Activated naive CD8-positive, alpha-beta T cell treated with anti-CD3 and anti-CD28 coated beads, Interleukin-2, amount 50 U/mL, for 24 hours (primary cell): ENCODE measurements around the gene HARBI1.

Experiments used
- ATAC-seq: fragments of 150-1000 bp; cut with Tn5 transposase; one replicate; pipeline ENCODE4 v1.10.0; 2021
- DNase-seq: peaks from one replicate; pipeline ENCODE4 v3.0.0; 2021
- H3K27ac Mint-ChIP-seq: one replicate; pipeline ENCODE4 v1.8.0; 2021; ENCODE audit warnings: mild to moderate bottlenecking, mixed read lengths
- H3K27me3 Mint-ChIP-seq: one replicate; pipeline ENCODE4 v1.8.0; 2021; ENCODE audit warnings: mixed read lengths
- H3K36me3 Mint-ChIP-seq: one replicate; pipeline ENCODE4 v1.8.0; 2021; ENCODE audit warnings: low read depth, mixed read lengths
- H3K4me1 Mint-ChIP-seq: one replicate; pipeline ENCODE4 v1.8.0; 2021; ENCODE audit warnings: mixed read lengths
- H3K4me3 Mint-ChIP-seq: one replicate; pipeline ENCODE4 v1.8.0; 2021; ENCODE audit warnings: mild to moderate bottlenecking, moderate library complexity, mixed read lengths
- H3K9me3 Mint-ChIP-seq: one replicate; pipeline ENCODE4 v1.8.0; 2021; ENCODE audit warnings: mixed read lengths

HARBI1 gene

DNA sequence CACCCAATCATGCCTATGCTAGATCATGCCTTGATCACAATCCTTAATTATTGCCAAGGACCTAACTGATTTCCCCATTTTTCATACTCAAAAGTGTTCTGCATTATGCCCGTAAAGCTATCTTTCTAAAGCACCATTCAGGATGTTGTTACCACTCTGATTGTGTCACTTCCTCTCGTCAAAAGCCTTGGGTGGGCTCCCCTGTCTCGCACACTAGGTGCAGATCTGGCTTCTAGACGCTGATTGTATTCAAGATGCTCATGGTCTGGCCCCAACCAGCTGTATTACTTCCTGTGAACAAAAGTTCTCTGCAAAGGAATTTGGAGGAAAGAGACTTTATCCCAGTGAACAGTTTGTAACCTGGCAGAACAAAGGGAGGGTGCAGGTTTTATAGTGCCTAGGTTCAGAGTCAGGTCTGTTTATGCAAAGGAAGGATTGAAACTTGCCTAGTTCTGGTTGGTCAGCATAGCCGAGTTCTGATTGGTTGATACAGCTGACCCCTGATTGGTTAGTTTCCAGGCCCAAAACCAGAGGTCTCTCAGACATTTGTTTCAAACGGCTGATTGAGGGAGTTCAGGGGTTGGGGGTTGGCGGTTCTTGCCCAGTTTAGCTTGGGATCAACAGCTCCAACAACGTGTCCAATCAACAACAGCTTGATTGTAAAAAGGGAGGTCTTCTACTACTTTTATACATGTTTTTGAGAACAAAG is 25.8 kb upstream of the HARBI1 start:
- Mint-ChIP-seq H3K27ac (no peak overlapping the region), H3K4me1 (peaks cover 10% of the 10 kb centered on the region), H3K9me3 (no peaks in the 10 kb centered on the region), H3K36me3 (peaks cover 24% of the 10 kb centered on the region), H3K27me3 (no peaks in the 10 kb centered on the region), H3K4me3 (no peak overlapping the region)
- ATAC-seq (no peak), DNase-seq (no peak)

DNA sequence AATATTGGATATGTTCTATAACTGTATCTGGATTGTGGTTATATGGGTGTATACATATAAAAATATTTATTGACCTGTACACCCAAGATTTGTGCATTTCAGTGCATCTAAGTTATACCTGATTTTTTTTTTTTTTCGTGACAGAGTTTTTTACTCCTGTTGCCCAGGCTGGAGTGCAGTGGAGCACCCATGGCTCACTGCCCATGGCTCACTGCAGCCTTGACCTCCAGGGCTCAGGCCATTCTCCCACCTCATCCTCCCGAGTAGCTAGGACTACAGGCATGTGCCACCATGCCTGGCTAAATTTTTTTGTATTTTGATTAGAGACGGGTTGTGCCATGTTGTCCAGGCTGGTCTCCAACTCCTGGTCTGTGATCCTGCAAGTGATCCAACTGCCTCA is 24.6 kb upstream of the HARBI1 start:
- Mint-ChIP-seq H3K27me3 (no peaks in the 10 kb centered on the region), H3K9me3 (no peaks in the 10 kb centered on the region), H3K27ac (no peak overlapping the region), H3K36me3 (peaks cover 24% of the 10 kb centered on the region), H3K4me3 (no peak overlapping the region), H3K4me1 (peaks cover 10% of the 10 kb centered on the region)
- ATAC-seq (no peak), DNase-seq (no peak)

GRCh38 chr11:46640036-46640788 is 23.2 kb upstream of the HARBI1 start:
- ATAC-seq, result no peak
- DNase-seq, result no peak
- Mint-ChIP-seq H3K4me3 (no peak overlapping the region), H3K27me3 (no peaks in the 10 kb centered on the region), H3K36me3 (peaks cover 20% of the 10 kb centered on the region), H3K9me3 (no peaks in the 10 kb centered on the region), H3K27ac (no peak overlapping the region), H3K4me1 (peaks cover 10% of the 10 kb centered on the region)

DNA sequence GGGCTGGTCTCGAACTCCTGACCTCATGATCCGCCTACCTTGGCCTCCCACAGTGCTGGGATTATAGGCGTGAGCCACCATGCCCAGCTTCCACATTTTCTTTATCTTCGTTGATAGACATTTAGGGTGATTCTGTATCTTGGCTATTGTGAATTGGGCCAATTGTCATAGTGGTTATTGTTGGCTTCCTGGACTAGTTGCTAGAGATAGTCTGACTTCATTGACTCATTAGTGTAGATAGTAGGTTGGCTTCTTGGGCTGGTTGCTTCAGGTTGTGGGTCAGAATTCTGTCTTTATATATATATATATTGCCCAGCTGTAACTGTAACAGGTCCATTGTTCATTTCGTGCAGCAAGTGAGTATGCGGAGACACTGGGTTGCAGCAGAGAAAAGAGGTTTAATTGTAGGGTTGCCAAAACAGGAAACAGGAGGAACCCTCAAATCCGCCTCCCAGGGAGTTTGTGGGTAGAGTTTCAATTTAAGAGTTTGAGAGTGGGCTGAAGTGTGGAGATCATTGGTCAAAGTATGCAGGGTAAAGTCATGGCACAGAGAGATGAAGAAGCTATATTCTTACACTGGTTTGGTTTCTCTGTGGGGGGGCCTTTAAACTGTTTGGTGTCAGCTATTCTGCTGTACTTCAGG is 22.3 kb upstream of the HARBI1 start:
- Mint-ChIP-seq H3K9me3 (no peaks in the 10 kb centered on the region), H3K36me3 (peaks cover 16% of the 10 kb centered on the region), H3K27ac (no peak overlapping the region), H3K27me3 (no peaks in the 10 kb centered on the region), H3K4me3 (no peak overlapping the region), H3K4me1 (peaks cover 10% of the 10 kb centered on the region)
- DNase-seq, result no peak
- ATAC-seq, result no peak

GRCh38 chr11:46637546-46637945 is 20.5 kb upstream of the HARBI1 start:
- no peak for ATAC-seq
- Mint-ChIP-seq H3K27me3 (no peaks in the 10 kb centered on the region), H3K4me1 (peaks cover 11% of the 10 kb centered on the region), H3K27ac (no peak overlapping the region), H3K4me3 (no peak overlapping the region), H3K36me3 (peaks cover 13% of the 10 kb centered on the region), H3K9me3 (no peaks in the 10 kb centered on the region)
- DNase-seq, result no peak

- peaks cover 7% of the 10 kb centered on the region for H3K4me1 Mint-ChIP-seq
- no peak overlapping the region for H3K27ac Mint-ChIP-seq
- no peaks in the 10 kb centered on the region for H3K27me3 Mint-ChIP-seq
- peaks cover 18% of the 10 kb centered on the region for H3K36me3 Mint-ChIP-seq
- H3K4me3 Mint-ChIP-seq, result no peak overlapping the region
- DNase-seq (no peak), ATAC-seq (no peak)
- H3K9me3 Mint-ChIP-seq, result no peaks in the 10 kb centered on the region
These were observed 18.6 kb upstream of the HARBI1 start for GRCh38 chr11:46635557-46636139.

- H3K4me3 Mint-ChIP-seq, result no peak overlapping the region
- peaks cover 17% of the 10 kb centered on the region for H3K36me3 Mint-ChIP-seq
- DNase-seq (no peak), ATAC-seq (no peak)
- no peak overlapping the region for H3K27ac Mint-ChIP-seq
- peaks cover 2% of the 10 kb centered on the region for H3K4me1 Mint-ChIP-seq
- H3K27me3 Mint-ChIP-seq, result no peaks in the 10 kb centered on the region
- H3K9me3 Mint-ChIP-seq, result no peaks in the 10 kb centered on the region
These were observed 16.5 kb upstream of the HARBI1 start for GRCh38 chr11:46633291-46634217.

DNA sequence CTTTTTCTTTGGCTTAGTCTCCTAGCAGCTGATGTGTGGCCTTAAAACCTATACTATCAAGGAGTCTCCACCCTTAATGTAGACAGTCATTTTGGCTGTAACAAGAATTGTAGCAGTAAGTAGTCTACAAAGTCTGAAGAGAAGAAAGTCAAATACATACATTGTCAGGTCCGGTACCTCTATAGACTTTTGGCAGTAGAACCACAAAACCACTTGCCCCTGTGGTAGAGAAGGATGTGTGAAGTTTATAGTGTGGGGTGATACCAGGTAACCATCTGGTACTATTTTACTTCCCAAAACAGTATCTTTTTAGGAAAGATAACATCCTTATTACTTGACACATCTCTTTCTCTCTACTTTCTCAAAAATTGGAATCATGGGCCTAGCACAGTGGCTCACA is 15.5 kb upstream of the HARBI1 start:
- Mint-ChIP-seq H3K36me3 (peaks cover 14% of the 10 kb centered on the region), H3K27ac (peak overlapping the region; percentile 44), H3K9me3 (no peaks in the 10 kb centered on the region), H3K4me3 (no peak overlapping the region), H3K27me3 (no peaks in the 10 kb centered on the region), H3K4me1 (peaks cover 2% of the 10 kb centered on the region)
- DNase-seq (no peak), ATAC-seq (no peak)

GRCh38 chr11:46631676-46632075 is 14.6 kb upstream of the HARBI1 start:
- ATAC-seq (no peak), DNase-seq (no peak)
- no peak overlapping the region for H3K4me3 Mint-ChIP-seq
- H3K27ac Mint-ChIP-seq, result no peak overlapping the region
- H3K27me3 Mint-ChIP-seq, result no peaks in the 10 kb centered on the region
- H3K4me1 Mint-ChIP-seq, result peaks cover 2% of the 10 kb centered on the region
- H3K9me3 Mint-ChIP-seq, result no peaks in the 10 kb centered on the region
- peaks cover 14% of the 10 kb centered on the region for H3K36me3 Mint-ChIP-seq

DNA sequence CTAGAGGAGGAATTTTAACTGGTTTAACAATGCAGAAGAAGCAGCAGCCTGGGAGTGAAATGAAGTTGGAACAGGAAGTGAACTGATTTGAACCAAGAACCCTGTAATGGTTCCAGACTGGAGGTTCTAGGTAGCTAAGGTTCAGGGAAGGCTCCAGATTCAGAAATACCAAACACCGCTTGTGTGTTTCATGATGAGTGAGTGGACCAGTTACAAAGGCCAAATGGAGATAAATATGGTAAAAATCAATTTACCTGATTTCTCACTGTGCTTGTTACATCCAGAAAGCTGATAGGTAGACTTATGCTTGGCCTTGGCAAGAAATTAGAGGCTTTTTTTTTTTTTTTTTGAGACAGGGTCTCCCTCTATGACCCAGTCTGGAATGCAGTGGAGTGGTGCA is 13.2 kb upstream of the HARBI1 start:
- no peaks in the 10 kb centered on the region for H3K27me3 Mint-ChIP-seq
- ATAC-seq, result no peak
- H3K27ac Mint-ChIP-seq, result no peak overlapping the region
- H3K9me3 Mint-ChIP-seq, result no peaks in the 10 kb centered on the region
- H3K4me3 Mint-ChIP-seq, result no peak overlapping the region
- H3K36me3 Mint-ChIP-seq, result peaks cover 17% of the 10 kb centered on the region
- DNase-seq, result no peak
- peaks cover 2% of the 10 kb centered on the region for H3K4me1 Mint-ChIP-seq

- Mint-ChIP-seq H3K9me3 (no peaks in the 10 kb centered on the region), H3K27ac (no peak overlapping the region), H3K4me3 (no peak overlapping the region), H3K4me1 (peaks cover 2% of the 10 kb centered on the region), H3K36me3 (peaks cover 22% of the 10 kb centered on the region), H3K27me3 (no peaks in the 10 kb centered on the region)
- ATAC-seq (no peak), DNase-seq (no peak)
These were observed 11.9 kb upstream of the HARBI1 start for GRCh38 chr11:46628961-46629360.

- Mint-ChIP-seq H3K4me3 (no peak overlapping the region), H3K9me3 (no peaks in the 10 kb centered on the region), H3K36me3 (peaks cover 20% of the 10 kb centered on the region), H3K27me3 (no peaks in the 10 kb centered on the region), H3K27ac (no peak overlapping the region), H3K4me1 (peaks cover 9% of the 10 kb centered on the region)
- DNase-seq, result no peak
- no peak for ATAC-seq
These were observed 8.4 kb upstream of the HARBI1 start for GRCh38 chr11:46625406-46625805.

GRCh38 chr11:46618837-46619236 is 1.8 kb upstream of the HARBI1 start:
- no peaks in the 10 kb centered on the region for H3K27me3 Mint-ChIP-seq
- H3K9me3 Mint-ChIP-seq, result no peaks in the 10 kb centered on the region
- no peak for DNase-seq
- H3K36me3 Mint-ChIP-seq, result peaks cover 7% of the 10 kb centered on the region
- peak overlapping the region; percentile 99 for H3K4me3 Mint-ChIP-seq
- H3K27ac Mint-ChIP-seq, result peak overlapping the region; percentile 100
- H3K4me1 Mint-ChIP-seq, result peaks cover 36% of the 10 kb centered on the region
- no peak for ATAC-seq

- Mint-ChIP-seq H3K4me1 (peaks cover 36% of the 10 kb centered on the region), H3K36me3 (peaks cover 7% of the 10 kb centered on the region), H3K27ac (peak overlapping the region; percentile 100), H3K4me3 (peak overlapping the region; percentile 99), H3K27me3 (no peaks in the 10 kb centered on the region), H3K9me3 (no peaks in the 10 kb centered on the region)
- DNase-seq (no peak), ATAC-seq (no peak)
These were observed 916 bp upstream of the HARBI1 start for GRCh38 chr11:46617972-46618314.
